Stimulated activated CD8-positive, alpha-beta memory T cell treated with anti-CD3 and anti-CD28 coated beads, Interleukin-7, amount 100 ng/mL, for 4 hours (primary cell): ENCODE measurements around the gene CREB5.
"Not testable (repeated sequence)": the region's sequence is repeated elsewhere in the genome, so short reads cannot be mapped to it uniquely, and the experiment has no call there.

Source experiments
- DNase-seq, 2 donors: peaks; one replicate each; pipeline ENCODE4 v3.0.0-alpha.2; 2020; ENCODE audit warnings: low read depth in 2 of 2

CREB5 gene

DNA sequence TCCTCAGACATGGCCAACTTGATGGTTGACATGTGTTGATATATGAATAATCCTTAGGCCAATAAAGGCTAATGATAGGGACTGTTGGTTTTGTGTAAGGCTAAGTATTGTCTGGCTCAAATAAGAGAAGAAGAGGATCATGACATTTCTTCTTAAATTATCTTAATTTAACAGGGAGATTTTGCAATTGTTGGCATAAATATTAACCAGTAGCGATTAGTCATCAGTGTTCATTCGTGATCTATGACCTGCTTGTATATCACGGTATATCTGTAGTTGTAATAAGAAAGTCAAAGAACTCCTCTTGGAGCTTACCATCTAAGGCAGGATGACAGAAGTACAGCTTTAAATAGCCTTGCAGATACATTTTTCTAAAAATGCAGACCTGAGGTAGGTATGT, 196.4 kb downstream of the CREB5 start:
- DNase-seq: no peak

DNA sequence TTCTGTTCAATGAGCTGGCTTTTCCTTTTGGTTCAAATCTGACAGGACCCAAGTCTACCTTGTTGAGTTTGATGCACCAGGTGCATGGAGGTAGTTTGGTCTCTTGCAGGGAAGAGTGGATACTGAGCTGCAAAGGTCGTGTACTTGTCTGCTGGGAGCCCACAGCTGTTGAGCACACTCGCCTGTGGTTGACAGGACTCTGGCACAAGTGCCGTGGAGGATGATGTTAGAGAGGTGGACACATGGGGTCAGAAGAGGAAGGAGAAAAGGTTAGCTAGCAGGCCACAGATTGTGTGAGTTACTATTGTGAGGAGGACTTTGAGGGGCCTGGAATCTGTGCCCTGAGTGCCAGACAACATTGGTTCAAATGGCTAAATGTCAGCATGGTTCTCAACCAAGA, 197.3 kb downstream of the CREB5 start:
- DNase-seq: no peak

DNA sequence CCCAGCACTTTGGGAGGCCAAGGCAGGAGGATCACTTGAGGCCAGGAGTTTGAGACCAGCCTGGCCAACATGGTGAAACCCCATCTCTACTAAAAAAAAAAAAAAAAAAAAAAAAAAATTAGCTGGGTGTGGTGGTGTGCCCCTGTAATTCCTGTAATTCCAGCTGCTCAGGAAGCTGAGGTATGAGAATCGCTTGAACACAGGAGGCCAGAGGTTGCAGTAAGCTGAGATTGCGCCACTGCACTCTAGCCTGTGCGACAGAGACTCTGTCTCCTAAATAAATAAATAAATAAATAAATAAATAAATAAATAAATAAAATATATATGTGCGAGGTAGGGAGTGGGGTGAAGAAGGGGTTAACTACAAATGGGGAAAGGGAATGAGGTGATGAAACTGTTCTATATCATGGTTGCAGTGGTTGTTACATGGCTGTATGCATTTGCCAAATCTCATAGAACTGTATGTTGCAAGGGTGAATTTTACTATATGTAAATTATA, 199.1 kb downstream of the CREB5 start:
- not testable (repeated sequence) for DNase-seq

DNA sequence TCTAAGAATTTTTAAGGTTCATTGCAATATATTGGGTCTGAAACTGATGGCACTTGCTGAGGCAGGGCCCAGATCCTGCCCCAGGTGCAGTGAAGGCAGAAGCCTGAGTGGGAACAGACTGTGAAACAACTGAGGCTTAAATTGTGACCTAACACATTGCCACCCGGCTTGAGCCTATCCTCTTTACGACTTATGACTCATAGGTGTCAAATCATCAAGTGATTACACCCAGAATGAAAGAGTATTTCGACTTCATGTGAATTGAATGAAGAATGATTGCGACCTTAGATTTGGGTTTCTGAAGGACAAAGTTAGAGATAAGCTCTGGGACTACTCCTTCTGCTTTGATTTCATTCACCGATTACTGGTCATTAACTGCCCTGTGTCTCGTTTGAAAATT, 200.9 kb downstream of the CREB5 start:
- no peak for DNase-seq

DNA sequence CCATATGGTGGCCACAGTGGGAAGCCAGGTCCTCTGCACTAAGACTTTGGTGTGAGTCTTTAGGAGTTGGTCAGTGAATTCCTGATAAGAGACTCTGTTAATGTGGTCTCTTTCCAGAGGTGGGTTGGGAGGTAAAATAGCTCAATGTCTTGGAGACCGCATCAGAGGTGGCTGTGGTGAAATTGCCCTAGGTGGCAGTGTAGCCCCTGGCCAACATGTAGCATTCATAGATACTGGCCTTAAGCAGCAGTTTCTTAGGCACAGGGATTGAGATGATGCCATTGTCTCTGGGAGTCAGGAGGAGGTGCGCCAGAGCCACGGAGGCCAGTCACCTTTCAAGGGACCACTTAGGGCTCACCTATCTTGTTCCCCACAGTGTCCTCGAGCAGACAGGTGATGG, 202.8 kb downstream of the CREB5 start:
- DNase-seq: no peak

DNA sequence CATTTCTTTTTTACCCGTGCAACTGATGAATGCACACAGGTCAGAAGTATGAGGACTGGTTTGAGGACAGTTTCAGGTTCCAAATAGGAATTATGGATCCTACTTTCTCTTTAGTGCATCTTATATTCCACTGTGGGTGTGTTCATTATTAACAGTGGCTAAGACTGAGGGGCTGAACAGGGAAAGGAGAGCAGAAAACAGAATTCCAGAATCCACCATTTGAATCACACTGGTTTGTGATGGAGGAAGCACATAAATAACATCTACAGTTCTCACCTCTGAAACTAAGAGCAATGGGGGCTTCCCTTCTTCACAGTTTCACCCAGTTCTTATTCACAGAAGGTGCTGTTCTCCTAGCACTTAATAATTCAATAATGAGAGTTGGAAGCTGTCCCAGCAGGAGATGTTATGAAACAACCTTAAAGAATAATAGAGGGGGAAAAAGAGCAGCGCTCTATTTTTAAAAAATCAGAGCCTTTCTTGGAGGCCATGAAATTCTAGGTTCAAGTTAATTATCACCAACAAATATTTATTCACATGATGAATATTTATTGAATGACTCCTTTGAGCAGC, 205.1 kb downstream of the CREB5 start:
- DNase-seq: no peak

DNA sequence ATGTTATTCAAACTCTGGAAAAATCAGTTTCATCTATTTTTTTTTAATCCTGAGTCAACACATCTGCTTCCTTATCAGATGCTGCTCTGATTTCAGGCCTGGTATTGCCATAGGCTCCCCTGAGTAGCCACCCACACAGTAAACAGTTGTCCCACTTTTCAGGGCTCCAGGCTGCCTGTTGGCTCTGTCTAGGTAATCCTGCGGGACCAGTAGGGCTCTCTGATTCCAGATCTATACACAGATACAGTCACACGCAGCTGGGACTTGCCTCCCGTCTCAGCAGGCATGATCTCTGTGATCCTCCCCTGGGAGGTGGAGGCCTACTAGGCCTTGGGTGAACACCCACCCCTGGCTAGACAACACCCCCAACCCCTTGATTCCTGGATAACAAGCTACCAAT, 206.1 kb downstream of the CREB5 start:
- DNase-seq: no peak

DNA sequence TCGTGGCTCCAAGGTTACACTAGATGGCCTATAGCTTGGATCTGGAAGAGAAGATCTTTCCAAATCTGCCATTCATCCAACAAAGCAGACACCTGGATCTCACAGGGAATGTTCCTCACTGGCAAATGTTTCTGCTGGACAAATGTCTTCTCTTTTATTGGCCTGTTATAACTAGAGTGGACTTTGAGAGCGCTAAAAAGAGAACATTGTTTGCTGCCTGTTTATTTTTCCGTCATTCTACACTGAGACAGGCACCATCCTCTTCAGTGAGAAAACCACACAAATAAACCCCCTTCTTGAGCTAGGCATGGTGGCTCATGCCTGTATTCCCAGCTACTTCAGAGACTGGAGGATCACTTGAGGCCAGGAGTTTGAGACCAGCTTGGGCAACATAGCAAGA, 206.9 kb downstream of the CREB5 start:
- no peak for DNase-seq

DNA sequence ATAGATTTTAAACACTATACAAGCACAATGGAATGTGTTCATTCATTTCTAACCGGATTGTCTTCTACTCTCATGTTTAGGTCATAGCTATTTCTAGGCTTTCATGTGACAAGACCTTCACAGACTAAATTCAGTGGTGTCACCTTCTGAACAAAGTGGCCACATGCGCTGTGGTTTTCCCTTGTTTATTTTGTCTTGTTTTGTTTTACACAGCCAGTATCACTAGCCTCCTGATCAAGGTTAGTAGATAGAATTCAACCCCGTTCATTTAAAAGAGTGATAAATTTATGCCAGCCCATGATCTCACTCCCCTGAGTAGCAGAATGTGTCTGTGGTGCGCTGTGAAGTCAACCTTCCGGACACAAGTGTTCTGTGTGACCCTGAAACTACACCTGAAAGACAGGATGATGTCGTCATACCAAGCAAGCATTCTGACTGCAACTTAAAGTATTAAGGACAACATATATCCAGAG, 209.1 kb downstream of the CREB5 start:
- no peak for DNase-seq

DNA sequence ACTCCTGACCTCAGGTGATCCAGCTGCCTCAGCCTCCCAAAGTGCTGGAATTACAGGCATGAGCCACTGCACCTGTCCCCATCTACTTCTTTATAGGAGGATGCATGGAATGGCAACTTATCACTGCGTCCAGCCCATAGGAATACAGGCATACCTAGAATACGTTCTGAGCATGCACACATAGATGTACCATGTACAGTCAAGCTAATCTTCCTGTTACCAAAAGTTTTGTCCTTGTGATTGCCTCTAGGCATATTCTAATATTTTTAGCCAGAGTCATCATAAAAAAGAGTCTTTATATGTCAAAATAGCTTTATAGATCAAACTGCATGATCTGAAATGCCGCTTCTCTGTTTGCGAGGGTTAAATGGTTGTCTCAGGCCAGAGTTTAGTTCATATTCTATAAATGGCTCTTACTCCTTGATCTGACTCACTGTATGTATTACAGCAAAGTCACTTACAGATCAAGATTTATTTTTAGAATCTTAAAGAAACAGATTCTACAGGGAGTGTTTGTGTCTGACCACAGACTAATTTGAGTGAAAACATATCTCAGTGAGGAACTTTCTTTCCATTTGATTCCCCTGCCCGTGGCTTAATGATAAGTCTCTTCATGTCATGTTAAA, 210.9 kb downstream of the CREB5 start:
- DNase-seq: no peak

DNA sequence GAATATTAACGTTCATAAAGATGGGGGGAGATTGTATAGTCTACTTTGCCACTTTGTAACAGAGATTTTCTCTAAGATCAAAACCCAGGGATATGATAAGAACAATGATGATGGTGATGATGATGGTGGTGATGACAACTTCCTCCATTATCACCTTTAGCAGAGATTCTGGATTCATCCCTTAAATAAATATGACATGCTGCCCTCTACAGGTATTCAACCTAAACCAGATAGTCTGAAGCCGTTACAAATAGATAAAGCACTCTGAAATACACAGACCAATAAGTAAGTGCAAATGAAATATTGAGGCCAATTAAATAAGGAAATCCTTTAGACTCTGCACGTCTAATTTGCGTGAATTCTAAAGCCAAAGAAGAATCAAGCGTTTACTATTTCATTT, 211.5 kb downstream of the CREB5 start:
- DNase-seq: no peak

DNA sequence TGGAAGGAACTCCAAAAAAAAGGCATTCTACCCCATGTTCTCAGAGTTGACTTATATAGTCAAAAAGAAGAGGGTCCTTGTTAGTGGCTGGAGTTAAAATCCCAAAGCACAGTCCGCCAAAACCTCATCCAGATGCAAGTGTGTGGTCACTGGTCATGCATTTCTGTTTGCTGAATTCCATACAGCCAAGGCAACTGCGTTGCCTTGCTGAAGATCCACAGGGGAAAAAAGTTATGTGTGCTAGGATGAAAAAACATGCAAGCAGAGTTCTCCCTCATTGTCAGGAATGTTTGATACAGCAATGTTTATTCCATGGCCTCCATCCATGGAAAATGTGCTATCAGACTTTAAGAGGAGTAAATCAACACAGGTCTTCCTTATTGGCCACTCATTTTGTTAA, 213.1 kb downstream of the CREB5 start:
- DNase-seq: no peak

DNA sequence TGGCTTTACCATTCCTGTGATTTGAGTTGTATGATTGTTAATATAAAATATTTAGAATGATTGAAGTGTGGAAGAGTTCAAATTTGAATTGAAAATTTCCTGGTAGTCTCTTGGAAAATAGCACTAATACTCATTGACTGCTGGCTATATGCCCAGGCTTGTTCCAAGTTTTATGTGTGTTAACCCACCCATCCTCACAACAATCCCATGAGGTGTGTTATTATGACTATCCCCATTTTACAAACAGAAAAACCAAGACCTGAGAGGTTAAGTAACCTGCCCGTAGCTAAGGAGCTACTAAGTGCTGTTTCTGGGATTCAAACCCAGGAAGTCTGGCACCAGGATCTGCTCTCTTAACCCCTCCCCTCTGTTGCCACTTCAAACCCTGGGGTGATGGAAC, 213.9 kb downstream of the CREB5 start:
- DNase-seq: no peak

DNA sequence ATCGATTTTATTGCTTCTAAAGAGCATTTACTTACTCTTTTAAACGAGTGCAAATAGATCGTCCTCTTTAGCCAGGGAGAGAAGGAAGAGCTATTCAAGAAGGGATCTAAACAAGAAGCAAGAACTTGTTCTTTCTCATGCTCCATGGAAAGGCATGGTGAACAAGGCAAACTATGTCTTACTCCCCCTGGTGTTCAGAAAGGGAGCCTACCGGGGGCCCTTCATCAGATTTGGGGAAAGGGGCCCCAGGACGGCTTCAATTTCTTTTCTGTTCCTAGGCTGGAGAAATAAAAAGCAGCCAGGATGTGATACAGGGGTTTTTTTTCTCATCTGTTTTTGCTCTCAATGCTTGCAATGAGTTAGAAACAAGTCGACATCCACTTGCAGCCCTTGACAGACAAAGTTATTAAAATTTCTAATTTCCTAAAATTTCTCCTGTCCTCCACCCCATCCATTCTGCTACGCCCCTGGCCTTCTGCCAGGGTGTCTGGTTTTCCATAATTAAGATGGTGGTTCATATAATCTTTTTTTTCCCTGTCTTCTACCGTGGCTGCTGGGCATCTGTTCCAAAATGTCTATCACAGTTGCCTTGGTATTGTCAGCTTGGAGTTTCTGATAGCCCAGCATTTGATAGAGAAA, 214.4 kb downstream of the CREB5 start:
- no peak for DNase-seq

DNA sequence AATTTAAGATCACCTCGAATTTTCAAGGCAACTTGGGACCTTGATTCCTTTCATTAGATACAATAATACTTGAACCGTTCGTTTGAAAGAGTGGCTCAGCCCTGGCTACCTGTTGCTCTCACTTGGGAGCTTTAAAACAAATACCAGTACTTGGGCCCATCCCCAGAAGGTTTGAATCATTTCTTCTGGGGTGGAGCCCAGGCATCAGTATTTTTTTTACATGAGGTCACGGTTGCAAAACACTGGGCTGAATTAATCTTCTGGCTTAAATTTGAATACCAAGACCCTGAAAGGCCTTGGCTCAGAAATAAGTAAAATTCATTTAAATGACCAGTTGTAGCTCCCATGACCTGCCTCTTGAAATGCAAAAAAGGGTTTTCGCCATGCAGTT, 214.9 kb downstream of the CREB5 start:
- no peak for DNase-seq

DNA sequence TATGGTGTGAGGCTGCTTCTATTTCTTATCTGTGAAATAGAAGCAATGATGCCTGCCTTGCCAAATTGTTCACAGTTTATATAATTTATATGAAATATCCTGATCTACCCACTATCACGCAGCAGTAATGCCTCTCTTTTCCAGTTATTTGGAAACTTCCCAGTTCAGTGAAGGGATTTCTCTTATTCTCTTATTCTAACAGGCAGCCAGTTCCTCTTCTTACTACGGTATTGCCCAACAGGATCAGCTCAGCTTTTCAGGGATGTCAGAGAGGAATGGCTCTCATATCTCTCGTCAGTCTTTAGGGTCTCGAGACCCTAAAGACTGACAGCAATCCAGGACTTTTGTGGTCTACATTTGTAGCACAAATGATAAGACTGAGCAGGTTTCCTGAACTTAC, 215.6 kb downstream of the CREB5 start:
- DNase-seq: no peak

DNA sequence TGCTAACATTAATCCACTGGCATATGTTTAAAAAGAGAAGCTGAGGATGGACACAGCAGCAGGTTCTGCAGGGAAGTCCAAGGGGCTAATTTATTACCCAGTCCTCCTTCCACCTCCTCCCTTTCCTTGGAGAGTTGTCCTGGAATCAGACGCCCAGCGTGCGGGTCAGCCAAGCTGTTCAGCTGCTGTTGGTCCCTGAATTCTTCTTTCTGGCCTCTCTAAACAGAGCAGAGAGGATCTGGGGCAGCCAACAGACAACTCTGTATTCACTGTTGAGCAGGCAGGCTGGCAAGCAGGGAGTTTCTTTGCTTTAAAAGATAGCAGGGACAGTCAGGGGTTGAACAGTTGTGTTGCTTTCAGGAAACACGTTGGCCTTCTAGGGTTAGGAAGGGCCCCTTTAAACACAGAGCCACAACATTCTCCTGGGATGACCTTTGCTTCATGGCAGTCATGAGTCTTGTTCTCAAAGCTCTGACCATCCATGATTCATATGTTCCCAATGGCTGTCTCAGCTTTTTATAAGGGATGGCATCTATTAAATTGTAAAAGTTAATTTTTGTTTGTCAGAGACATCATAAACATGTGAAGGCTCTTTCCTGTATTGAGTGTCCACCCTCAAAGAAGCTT, 217.0 kb downstream of the CREB5 start:
- no peak for DNase-seq

DNA sequence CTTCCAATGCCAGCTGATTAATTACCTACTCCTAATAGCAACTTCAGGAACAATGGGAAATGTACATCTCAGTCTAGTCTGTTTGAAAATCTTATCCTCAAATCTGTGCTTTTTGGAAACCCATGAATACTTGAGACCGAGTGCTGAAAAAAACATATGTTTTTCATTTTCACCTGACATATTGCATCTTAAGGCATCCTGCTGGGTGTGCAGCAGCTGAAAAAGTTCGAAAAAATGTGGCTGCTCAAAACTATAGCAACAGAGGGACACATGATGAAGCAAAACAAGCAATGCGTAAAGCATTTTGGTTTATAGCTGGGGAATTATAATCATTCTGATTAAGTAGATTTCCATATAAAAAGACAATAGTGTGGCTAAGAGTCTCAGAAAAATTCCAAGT, 218.0 kb downstream of the CREB5 start:
- DNase-seq: no peak

DNA sequence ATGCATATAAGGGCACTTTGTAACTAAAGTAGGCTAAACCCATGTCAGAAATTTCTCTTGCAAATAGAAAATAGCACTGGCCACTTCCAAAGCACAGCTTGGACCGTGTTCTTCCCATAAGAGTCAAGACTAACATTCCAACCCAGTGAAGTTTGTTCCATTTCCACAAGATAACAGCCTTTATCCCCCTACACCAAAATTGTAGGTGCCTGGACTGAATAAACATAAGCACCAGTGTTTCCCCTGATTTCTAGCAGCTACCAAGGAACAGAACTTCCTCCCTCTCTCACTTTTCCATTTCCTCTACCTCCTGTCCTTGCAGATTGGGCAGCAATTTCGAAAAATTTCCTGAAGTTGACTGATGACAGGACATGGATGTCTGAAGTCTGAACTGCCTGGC, 219.7 kb downstream of the CREB5 start:
- DNase-seq: no peak

DNA sequence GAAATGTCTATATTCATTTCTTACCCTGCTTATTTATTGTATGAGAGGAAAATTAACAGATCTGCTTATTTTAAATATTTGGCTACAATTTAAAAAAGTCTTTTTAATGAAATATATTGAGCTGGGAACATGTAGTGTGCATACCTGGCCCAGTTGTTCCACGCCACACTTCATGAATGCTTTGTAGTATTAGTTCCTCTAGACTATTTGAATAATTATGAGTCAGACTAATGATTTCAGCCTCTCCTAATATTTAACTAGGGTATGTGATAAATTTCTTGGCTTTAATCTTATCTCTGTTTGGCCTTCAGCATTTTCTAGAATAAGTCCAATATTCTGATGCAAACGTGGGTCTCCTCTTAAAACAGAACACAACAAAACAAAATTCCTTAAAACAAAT, 226.6 kb downstream of the CREB5 start:
- no peak for DNase-seq

DNA sequence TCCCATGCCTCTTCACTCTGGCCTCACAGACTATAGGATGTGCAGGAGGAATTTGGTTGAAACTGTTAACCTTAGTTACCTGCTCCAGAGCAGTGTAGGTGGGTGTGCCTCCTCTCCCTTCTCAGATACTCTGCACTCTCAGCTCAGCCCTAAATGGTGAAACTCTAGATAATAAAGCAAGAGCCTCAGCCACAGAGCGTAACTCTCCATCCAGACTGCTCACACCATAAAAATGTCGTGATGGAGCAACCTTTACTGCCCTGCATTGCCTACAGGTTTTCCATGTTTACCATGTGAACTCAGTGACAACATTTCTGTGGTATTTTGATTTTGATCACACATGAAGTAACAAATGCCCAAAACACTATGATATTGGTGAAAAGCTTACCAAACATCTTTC, 227.7 kb downstream of the CREB5 start:
- no peak for DNase-seq

DNA sequence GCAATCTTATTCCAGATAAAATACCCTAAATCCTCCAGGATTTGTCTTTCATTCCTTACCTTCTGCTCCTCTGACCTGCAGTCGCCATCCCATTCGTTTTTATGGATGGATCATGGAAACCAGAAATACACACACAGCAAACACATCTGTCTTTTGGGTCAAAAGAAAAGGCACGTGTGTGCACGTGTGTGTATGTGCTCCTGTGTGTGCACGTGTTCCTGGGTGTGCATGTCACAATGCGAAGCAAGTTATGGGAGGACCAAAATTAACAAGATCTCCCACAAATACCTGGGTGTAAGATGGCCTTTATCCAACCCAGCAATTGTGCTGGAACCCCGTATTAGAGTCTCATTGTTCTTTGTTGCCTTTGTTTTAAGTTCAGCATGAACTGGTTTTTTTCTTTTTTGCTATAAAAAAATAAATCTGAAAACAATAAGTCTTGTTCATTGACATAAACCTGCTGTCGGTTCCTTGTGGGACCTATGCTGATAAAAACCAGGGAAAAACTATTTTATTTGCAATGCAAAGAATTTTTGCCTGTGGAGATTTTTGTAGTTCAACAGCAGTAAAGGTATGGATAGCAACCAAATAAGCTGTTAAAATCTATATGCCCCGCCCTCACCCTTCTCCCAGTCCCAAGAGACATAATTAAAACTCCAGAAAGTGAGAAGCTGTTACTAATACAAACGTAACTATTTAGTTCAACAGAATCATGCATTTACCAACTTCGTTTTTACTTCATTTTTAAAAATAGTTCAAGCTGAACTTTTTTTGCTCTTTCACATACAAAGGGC, 229.6 kb downstream of the CREB5 start:
- DNase-seq: no peak
